Hematopoietic multipotent progenitor cell treated with erythropoietin and hydrocortisone succinate and interleukin-3 and kit ligand, for 6 days (in vitro differentiated cells): ENCODE results near the gene ABLIM2.
"Not testable (repeated sequence)": the region's sequence is repeated elsewhere in the genome, so short reads cannot be mapped to it uniquely, and the experiment has no call there.

Experiments
- DNase-seq: peaks from one replicate; pipeline ENCODE4 v3.0.0-alpha.2; 2015

Gene ABLIM2

DNA sequence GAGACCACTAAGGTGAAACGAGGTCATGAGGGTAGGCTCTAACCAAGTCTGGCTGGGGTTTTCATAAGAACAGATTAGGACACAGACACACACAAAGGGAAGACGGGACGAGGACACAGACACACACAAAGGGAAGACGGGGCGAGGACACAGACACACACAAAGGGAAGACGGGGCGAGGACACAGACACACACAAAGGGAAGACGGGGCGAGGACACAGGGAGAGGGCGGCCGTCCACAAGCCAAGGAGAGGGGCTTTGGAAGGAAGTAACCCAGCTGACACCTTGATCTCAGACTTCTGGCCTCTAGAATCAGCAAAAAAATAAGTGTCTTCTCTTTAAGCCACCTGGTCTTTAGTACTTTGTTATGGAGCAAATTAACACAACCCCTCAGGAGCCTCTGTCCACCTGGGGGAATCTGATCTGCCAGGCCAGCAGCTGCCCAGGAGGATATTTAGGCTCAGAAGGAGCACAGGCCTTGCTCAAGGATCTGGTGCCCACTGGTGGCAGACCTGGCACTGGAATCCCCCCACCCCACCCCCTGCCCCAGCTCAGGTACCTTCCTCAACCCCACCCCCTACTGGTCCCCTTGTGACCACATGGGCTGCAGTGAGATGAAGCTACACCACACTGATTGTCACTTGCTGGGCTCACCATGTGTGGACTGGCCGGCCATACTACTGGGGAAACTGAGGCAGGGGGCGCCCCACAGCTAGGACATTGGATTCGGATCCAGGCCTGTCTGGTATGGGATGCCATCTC lies 2.8 kb downstream of the ABLIM2 start:
- DNase-seq = no peak

DNA sequence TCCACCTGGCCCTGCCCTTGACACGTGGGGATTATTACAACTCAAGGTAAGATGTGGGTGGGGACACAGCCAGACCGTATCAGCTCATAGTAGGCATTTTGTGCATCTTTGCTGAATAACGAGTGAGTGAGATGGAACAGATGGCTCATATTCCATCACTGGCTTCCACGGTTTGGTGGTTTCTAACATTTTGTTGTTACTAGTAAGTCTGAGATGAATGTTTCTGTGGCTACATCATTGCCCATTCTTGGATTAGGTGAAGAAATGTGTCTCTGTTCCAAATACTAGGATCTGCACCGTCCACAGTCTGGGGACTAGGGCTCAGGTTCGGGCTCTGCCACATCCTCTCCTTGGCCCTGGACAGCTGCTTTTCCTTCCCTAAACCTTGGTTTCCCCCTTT lies 3.6 kb downstream of the ABLIM2 start:
- no peak for DNase-seq

DNA sequence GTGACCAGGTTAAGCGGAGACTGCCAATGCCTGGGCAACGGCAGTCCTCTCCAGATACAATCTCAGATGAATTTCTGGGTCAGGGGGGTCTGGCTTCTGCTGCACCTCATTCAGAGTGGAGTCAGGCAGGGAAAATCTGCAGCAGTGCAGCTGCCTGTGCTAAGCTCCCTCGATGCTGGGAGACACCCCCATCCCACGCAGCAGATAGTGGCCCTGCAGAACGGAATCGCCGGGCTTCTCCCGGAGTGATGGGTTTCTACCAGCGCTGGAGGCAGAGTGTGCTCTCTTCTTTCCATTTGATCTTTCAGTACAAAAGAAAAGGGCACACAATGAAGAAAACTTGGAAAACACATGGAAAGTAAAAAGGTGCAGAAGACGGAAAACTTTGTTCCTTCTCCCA lies 5.2 kb downstream of the ABLIM2 start:
- no peak for DNase-seq

DNA sequence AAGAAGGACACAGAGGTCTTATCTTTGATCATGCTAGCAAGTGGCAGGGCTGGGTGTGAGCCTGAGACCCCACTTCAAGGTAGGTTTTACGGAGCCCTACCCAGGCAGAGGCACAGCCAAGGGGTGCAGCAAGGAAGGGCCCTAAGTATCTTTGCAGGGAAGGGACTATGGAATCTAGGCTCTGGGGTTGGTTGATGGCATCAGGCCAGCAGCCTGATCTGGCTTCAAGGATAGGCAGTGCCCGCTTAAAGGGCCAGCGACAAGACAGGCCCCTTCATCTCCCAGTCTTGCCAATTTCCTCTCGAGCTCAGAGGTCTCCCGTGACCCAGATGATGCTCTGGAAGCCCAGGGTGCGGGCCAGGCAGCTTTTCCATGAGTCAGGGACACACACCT lies 5.8 kb downstream of the ABLIM2 start:
- DNase-seq = no peak

DNA sequence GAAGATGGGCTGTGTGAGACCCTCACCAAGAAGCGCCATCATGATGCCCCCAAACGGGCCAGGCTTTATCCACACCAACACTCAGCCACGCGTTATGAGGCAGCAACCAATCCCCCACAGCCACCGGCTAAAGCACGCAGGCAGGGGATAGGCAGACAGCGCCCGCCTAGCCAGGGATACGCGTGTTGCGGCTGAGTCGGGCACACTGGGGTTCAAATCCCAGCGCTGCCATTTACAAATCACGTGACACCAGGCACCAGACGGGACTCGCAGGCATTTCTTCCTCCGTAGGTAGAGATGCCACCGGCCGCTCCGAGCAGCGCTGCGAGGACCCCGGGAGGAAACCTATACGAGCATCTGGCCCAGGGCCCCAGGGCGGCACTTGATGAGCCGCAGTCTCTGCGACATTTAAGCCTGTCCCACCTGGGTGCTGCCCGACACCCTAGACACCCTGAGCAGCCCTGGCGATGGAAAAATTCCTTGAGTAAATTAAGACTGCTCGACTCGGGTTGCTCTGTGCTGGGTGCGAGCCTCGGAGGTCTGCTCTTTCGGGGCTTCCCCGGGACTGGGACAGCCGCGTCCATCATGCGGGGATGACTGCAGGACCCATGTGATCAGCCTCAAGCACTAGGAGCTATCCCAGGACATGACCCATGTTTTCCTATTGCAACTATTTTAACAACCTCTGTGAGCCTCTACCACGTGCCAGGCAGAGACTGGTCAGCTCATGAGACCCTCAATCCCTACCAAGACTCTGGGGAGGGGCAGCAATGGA lies 6.3 kb downstream of the ABLIM2 start:
- DNase-seq = no peak

DNA sequence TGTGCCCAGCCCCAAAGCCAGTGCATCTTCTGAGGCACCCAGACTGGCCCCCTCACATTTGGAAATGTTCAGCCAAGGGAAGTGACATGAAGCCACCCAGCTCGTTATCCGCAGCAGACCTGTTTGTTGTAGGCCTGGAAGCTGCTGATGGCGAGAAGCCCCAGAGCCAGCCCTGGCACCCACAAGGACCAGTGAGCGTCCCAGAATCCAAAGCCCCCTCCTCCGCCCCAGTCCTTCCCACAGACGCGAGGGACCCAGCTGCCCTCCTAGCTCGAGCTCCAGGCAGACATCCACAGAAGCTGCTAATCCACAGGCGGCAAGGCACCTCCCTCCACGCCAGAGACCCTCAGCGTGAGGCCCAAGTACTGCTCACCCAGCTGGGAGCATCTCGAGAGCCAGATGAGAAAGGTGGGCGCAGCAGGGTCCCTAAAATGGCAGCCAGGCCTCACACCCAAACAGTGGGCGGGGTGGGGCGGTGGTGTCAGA lies 7.4 kb downstream of the ABLIM2 start:
- DNase-seq = no peak

DNA sequence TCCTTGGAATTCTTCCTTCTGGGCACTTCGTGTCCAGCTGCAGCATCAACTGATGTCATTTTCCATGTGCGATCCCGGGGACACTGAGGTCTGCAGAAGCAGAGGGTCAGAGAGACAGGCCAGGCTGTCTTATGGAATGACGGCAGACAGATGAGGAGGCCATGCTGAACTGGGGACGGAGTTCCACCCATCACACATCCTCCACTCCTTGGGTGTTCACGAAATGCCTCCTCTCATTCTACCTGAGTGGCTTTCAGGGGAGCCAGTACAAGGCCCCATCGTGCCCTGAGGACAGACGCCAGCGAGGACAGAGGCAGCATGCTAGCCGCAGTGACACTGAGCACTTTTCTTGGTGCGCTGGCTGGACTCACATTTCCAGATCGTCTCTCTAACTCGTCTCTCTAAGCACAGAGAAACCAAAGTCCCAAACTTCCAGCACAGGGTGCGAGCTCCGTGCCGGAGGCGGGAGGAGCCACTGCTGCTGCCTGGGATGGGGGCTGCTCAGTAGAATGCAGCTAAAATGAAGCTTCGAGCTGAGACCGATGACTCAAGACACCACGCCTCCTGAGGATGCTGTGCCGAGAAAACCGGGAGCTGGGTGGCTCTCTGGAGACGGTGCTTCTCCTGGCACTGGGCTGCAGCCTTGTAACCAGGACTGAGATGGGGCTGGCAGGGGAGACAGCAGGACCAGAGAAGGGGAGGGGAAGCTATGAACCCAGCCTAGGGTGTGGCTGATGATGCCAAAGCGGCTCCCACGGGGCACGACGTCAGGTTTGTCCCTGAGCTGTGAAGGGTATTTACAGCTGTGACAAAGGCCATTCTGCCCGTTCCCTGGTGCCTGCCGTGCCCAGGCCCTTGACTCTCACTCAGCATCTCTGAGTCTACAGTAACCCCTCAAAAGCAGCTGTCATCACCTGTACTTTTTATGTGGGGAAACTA lies 8.2 kb downstream of the ABLIM2 start:
- no peak for DNase-seq

DNA sequence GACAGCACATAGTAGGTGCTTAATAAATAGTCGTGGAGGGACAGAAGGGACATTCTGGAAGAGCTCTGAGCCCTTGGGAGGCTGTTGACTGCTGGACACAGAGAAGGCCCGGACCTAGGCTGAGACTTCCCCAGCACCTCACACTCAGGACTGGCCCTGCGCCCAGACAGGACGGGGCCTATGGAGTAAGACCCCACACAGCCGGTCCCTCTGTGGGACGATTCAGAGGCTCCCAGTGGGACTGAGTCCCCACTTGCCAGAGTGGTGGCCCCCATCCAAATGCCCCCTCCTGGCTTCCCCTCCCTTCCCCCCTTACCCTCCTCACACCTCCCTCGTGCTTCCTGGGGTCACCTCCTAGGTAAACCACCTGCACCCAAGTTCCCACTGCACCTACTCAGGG lies 8.9 kb downstream of the ABLIM2 start:
- no peak for DNase-seq

DNA sequence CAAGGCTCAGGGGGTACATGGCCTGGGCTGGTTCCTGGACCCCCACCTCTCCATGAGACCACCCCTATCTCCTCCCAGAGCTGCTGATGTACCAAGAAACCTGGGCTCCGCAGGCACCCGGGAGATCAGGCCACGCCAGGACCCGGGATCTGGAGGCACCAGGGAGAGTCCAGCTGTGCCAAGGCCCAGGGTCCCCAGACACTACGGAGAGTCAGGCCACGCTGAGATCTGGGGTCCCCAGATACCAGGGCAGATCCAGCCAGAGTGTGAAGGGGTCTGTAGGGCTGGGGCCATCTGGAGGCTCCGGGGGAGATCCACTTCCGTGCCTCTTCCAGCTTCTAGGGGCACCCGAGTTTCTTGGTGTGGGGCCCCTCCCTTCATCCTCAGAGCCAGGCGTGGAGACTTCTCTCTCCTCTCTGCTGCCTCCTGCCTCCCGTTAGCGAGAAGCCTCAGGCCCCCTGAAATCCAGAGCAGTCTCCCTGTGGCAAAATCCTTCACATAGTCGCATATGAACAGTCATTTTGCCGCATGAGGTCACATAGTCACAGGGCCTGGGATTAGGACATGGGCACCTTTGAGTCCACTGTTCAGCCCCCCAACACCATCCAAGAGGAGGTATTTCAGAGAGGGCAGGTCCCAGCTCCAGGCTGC lies 9.7 kb downstream of the ABLIM2 start:
- DNase-seq = no peak

DNA sequence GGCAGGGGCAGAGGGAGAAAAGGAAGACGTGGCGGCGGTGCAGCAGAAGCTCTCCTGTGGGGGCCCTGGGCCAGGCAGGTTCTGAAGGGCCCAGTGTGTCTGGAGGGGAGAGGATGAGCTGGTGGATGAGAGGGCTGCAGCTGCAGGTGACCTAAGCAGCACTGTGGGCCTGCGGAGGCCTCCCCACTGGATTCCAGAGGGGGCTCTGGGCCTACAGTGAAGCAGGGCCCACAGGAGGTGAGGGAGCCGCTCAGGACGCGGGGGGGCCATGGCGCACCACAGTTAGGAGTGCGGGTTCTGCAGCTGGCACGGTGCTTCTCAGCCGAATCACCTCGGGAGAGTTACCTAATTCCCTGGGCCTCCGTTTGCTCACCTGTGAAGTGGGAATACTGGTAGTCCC lies 10.5 kb downstream of the ABLIM2 start:
- no peak for DNase-seq

DNA sequence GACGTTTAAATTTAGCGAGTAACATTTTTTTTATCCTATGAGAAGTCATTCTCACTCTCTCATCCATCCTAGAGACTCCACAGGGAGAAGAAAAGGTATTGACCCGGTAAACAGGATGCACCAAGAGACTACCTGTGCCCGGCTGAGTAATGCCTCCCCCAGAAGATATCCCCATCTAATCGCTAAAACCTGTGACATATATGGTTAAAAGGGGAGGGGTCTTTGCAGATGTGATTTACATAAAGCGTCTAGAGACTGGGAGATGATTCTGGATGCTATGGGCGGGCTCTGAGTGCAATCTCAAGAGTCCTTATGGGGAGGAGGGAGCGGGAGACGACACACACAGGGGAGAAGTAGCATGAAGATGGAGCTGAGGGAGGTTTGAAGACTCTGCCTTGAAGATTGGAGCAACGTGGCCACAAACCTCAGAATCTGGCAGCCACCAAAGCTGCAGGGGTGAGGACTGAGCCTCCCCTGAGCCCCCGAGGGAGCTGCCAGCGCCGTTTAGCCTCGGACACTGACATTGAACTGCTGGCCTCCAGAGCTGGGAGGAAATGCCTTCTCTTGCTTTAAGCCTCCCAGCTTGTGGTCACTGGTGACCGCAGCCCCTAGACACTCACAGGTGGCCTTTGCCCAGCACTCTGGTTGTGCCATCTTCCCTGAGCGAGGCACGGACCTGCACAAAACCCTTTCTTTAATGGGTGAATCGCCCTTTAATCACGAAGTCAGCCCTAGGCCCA lies 11.2 kb downstream of the ABLIM2 start:
- DNase-seq = no peak

DNA sequence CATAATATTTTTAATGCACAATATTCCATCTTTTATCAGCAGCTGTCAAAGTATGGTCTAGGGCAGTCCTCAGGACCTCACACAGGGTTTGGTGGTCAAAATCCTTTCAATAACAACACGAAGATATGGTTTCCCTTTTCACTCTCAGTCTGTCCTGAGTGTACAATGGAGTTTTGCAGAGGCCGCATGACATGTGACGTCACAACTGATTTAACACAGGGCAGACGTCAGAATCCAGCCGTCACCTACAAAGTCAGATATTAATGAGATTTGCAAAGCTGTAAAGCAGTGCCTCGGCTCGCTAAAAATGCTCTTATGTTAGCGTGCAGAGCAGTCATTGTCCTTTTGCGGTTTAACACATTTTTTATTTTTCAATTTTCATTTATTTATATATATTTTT lies 12.5 kb downstream of the ABLIM2 start:
- DNase-seq = no peak

DNA sequence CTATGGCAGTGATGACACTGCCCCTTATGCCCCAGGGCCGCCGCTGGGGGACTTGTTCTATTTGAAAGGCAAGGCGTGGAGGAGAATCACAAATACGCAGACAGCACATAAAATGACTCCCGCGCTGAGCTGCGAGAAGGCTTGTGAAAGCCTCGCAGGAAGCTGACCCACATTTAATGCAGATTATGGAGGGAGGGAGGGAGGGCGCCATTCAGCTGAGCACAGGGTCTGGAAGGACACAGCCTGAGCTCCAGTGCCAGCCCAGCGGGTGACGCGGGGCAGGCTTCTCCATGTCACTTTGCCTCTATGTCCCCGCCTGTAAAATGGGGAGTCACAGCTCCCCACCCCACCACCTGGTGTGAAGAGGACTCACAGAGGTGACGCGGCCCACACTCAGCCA lies 14.3 kb downstream of the ABLIM2 start:
- DNase-seq = no peak

DNA sequence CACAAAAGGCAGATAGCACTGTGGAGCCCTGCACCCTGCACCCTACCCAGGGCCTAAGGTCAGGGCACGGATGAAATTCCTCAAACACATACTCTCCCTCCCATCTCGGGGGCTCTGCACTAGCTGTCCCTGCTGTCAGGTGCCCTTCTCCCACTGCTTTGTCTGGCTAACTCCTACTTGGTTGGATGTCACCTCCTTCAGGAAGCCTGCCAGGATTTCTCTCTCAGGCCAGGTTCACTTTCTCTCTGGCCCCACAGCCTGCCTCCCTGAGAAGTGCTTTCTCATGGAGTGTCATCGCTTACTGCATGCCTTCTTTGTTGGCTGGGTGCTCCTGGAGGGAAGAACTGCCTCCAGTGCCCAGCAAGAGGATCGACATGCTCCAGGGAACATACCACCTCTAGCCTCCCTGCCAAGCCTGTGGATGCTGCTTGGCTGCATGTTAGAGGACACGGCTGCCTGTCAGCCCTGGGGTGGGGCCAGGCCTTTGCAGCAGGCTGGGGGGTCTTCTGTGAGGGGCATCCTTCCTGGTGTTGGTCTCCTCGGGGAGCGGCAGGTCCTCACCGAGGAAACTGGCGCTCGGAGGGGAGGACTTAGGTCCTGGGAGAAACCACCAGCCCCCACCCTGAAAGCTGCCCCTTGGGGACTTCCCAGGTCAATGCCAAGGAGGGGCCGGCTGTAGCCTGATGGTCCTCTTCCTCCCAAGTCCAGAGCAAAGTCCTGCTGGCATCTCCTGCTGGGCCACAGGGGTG lies 15.0 kb downstream of the ABLIM2 start:
- DNase-seq = no peak

DNA sequence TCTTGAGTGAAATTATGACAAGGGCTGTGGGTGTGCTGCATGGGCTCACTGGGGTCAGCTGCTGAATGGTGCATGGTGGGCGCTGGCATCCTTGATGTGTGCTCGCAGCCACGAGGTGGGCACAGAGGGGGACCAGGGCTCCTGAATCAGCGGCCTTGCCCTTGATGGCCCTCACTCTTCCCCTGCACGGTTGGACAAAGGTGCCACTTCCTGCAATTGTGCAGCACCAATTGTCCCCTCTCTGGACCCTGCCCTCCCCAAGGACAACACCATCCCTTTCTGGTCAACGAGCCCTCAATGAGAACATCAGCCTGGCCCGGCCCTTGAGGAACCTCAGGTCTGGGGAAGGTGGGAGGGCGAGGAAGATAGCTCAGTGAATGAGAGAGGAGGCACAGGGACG lies 16.1 kb downstream of the ABLIM2 start:
- no peak for DNase-seq

DNA sequence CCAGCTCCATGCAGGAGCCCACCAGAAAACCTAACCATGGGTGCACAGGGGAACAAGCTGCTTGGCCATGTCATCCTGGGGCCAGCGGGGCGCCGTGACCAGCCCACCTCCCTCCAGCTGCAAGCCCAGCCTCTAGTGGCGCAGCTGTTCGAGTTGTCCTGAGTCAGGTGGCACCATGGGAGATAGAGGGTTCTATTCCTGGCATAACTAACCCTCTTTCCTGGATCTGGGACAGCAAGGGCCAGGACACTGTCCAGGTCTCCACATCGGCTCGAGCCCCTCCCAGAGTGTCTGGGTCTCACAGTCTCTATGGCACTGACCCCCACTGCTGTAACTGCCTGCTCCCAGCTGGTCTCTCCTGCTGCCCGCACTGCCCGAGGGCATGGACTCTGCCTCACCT lies 16.7 kb downstream of the ABLIM2 start:
- no peak for DNase-seq

DNA sequence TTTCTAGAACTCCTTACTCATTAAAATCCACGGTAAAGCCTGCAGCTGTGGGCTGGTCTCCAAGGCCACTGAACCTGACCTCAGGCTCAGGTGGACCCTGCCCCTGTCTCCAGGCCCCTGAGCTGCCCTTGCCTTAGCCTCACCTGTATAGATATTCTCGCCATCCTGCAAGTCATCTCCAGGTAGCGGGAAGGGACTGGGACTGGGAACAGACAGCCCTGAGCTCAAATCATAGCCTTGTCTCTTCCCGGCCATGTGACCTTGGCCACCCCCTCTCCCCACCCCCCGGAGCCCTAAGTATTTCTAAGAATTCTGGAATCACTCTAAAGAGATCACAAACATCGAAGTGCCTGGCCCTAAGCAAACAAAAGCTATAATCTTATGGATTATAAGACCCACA lies 17.7 kb downstream of the ABLIM2 start:
- no peak for DNase-seq

DNA sequence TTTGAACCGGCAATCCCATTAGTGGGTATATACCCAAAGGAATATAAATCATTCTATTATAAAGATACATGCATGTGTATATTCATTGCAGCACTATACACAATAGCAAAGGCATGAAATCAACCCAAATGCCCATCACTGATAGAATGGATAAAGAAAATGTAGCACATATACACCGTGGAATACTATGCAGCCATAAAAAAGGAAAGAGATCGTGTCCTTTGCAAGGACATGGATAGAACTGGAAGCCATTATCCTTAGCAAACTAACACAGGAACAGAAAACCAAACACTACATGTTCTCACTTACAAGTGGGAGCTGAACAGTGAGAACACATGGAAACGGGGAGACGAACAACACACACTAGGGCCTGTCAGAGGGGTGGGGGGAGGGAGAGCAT lies 18.9 kb downstream of the ABLIM2 start:
- DNase-seq = not testable (repeated sequence)

DNA sequence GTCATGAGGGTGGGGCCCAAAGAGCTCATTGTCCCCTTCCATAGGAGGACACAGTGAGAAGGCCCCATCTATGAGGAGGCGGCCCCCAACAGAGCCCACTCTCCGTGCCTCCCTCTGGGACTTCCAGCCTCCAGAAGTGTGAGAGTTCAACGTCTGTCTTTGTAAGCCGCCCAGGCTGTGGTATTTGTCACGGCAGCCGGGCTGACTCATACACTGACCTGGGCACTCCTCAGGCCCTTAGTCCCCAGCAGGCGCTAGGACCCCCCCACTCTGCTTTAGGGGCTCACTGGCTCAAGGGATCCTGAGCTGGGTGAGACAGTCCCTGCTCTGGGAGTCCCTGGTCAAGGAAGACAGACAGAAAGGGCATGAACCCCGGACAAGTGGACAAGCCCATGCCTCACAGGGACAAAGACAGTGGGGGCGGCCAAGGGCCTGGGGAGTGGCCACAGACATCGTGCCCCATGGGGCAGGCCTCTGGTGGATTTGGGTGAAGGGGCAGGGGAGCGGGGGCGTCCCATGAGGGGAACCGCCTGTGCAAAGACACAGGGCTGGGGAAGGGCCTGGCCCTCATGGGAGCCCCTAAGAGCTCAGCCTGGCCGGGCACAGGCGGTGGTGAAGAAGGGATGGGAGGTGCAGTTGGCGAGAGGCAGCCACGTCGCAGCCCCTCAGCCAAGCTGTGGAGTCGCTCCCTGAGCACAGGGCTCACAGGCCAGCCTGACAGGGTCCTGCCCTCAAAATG lies 21.5 kb downstream of the ABLIM2 start:
- DNase-seq = no peak

DNA sequence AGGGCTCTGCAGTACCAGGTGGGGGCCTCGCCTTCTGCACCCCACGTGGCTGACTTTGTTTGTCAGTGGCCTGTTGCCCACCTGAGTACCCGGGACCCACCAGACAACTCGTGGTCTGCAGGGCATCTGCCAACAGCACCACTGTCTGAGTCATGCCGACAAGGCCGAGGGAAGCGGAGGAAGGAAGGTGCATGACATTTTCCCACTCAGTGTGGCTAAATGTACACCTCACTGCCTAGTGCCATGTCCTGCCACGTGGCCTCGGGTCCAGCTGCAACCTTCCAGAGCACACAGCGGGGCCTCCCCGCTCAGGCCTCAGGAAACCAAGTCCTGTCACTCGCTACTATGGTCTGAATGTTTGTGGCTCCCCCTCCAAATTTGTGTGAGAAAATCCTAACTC lies 22.1 kb downstream of the ABLIM2 start:
- DNase-seq = no peak

DNA sequence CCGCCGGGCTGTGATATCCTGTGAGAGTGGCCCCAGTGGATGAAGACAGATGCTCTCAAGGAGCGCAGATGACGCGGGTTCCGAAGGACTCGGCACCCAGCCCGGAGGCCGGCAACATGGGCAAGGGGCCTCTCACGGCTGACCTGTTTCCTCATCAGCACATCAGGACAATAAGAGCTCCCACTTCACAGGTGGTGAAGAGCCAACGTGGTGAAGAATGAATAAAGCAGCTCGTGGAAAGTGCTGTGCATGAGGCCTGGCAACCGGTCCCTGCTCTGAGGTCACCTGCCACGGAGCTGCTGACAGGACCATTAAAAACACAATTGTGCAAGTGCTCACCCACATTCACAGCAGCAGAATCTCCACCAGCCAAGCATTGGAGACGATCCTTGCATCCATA lies 22.9 kb downstream of the ABLIM2 start:
- DNase-seq = no peak
